GM12874 (cell line): Measurements from ENCODE around the gene TTLL10.

Experiments
- CTCF ChIP-seq: IDR thresholded peaks from 2 replicates; pipeline ENCODE4 v1.5.1; 2011; ENCODE audit warnings: low read depth, mild to moderate bottlenecking, control low read depth, low read length, moderate library complexity; ENCODE audit not compliant: insufficient read depth

The TTLL10 gene

GRCh38 chr1:1187938-1188337, 14.3 kb downstream of the TTLL10 start:
- TF ChIP-seq CTCF = no peak

GRCh38 chr1:1189111-1189510, 15.4 kb downstream of the TTLL10 start:
- no peak for TF ChIP-seq CTCF

- TF ChIP-seq CTCF = no peak
These were observed 18.1 kb downstream of the TTLL10 start for GRCh38 chr1:1191734-1192133.

- no peak for TF ChIP-seq CTCF
These were observed 21.0 kb downstream of the TTLL10 start for GRCh38 chr1:1194723-1195122.

GRCh38 chr1:1196431-1197187, 22.9 kb downstream of the TTLL10 start:
- no peak for TF ChIP-seq CTCF

- TF ChIP-seq CTCF = no peak
These were observed 23.5 kb downstream of the TTLL10 start for GRCh38 chr1:1197188-1197500.

- TF ChIP-seq CTCF = no peak
These were observed 24.1 kb downstream of the TTLL10 start for GRCh38 chr1:1197551-1198422.
